NCI-H1105 (cell line): Measurements from ENCODE around the gene PTPRN2.
"Not testable (repeated sequence)": the region's sequence is repeated elsewhere in the genome, so short reads cannot be mapped to it uniquely, and the experiment has no call there.

ENCODE experiments used
- DNase-seq: peaks from one replicate; lab custom pipeline; 2025; lab: John Stamatoyannopoulos, UW

The PTPRN2 gene

DNA sequence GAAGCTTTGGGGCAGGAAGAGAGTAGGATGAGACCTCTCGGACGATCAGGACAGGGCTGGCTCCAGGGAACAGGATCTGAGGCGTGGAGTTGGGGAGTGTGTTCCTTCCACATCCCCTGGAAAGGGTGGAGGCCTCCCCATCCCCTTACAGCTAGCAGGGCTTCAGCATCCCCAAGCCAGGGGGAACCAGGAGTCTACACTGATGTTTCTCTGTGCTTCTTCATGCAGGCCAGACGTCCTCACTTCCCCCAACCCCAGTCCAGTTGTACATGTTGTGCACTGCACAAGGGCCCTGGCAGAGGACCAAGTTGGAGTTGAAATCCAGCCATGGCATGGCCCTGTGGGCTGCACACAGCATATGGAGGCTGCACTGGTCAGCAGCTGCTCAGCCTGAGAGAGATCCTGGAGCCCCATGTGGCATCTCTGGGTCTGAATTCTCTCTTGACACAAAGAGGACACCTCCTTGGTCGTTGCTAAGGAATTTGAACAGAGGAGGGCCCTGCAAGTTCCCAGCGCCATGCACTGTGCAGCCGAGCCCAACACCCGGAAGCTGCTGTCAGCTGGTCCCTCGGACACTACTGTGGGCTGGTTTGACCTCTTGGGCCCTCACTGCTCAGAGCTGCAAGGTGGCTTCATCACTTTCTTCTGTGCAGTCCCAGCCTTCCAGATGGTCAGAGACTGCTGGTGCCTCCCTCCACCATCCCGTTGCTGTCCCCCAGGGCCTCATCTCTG lies 1069.7 kb downstream of the PTPRN2 start:
- no peak for DNase-seq

DNA sequence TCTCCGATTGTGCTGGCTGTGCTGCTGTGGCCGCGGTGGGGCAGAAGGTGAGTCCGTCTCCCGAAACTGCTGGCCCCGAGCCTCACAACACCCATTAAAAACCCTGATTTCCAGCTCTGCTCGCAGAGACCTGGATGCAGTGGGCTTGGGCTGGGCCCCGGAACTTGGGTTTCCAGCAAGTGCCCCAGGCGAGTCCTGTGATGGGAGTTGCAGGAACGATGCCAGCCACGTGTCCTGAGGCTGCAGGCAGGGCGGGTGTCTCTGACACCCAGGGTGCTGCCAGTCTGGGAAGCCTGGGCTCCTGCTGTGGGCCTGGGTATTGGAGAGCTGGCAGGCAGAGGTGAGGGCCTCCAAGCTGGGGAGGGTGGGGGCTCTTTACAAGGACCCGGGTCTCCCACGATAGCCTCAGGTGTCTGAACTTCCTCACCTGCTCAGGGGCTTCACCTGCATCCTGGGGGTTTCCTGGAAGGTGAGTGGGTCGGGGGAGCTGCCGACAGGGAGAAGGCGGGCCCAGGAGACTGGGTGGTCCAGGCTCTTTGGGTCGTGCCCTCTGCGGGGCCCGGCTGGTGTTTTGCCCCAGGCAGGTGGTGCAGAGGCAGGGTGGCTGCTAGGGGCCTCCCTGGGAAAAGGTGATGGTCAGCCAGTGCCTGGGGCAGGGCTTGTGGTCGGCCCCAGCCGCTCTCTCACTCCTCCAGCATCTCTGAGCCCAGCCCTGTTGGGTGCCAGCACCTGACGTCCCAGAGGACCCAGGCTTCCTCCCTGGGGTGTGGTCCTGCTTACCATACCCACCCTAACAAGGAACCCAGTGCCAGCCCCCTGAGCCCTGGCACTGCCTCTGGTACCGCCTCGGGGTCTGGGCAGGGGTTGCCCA lies 1070.5 kb downstream of the PTPRN2 start:
- no peak for DNase-seq

DNA sequence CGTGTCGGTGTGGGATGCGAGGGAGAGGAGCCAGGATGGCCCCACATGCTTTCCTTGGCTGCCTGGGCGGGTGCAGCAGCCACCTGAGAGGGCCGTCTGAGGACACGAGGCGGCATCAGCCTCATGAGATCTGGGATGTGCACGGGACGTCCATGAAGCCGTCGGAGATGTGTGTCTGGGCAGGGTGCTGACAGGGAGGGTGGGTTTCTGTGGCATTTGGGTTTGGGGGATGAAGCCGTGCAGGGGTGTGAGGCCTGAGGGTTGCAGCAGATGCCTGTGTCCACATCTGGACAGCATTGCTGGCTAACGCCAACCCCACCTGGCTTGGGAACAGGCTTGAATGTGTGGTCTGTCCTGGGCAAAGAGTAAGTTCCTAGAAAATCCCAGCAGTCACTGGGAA lies 1071.3 kb downstream of the PTPRN2 start:
- DNase-seq, result no peak

DNA sequence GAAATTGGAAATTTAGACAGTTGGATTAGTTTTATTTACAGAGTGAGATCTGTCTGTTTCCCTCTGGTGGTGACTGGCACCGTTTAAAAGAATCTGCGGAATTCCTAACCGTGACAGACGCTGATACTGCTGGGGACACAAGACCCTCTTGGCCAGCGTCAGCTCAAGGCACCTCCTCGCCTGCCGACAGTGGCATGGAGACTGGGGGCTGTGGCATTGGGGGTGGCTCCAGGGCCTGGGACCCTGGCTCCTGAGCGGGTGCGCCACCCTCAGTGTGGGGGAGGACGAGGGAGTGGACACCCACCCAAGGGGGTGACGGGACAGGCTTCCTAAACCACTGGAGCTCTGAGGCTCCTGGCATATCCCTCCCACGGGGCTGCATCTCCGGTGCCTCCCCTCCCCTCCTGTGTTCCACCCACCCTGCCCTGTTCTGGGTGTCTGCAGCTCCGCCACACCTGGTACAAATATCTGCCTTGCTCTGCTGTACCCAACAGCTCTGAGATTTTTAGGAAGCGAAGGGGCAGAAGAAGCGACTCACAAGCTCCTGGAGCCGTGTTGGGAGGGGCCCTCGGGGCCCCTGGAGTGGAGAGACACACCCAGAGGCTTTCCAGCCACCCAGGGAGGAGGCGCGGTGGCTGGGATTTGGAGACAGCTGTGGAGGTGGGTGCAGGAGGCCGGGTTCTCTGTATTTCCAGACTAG lies 1072.1 kb downstream of the PTPRN2 start:
- no peak for DNase-seq

DNA sequence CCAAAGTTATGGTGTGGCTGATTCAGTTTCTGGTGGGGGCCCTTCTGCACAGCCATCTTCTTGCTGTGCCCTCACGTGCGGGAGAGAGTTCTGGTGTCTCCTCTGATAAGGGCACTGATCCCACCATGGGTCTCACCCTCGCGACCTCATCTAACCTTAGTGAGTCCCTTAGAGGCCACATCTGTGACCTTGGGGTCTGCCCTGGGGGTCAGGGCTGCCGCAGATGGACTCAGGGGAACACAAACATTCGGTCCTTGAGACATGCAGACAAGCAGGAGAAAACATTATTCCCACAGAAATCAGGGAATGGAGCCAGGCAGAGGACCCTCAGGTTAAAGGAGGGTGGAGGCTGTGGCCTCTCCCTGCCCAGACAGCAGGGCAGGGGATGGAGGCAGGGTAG lies 1072.9 kb downstream of the PTPRN2 start:
- DNase-seq, result no peak

DNA sequence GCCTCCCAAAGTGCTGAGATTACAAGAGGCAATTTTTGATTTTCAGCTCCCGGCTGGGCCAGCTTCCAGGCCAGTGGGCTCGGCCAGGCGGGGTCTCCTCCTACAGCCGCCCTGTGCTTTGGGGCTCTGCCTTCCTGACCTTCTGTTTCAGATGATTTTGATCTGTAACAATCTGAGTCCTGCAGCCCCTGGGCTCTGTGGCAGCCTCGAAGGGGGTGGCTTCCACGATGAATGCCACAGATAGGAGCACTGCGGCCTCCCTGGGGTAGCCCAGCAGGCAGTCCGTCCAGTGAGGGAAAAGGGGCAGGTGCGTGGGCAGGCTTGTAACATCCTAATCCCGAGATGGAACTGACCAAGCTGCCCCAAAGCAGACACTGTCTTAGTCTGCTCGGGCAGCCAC lies 1073.3 kb downstream of the PTPRN2 start:
- no peak for DNase-seq

DNA sequence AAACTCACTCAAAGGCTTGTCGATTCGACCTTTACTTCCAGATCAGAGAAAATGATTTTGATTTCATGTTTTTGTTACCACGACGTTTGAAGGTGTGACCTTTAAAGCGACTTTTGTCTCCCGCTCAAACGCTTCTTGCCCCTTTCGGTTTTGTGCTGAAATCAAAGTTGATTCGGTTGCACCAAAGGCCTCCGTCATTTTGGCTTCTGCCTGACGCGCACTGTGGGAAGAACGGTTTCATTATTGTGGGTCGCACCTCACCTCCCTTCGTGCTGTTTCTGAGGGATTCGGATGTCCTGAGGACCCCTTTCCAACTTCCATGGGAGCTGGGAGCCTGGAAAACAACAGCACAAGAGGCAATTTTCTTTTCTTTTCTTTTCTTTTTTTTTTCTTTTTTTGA lies 1073.9 kb downstream of the PTPRN2 start:
- no peak for DNase-seq

DNA sequence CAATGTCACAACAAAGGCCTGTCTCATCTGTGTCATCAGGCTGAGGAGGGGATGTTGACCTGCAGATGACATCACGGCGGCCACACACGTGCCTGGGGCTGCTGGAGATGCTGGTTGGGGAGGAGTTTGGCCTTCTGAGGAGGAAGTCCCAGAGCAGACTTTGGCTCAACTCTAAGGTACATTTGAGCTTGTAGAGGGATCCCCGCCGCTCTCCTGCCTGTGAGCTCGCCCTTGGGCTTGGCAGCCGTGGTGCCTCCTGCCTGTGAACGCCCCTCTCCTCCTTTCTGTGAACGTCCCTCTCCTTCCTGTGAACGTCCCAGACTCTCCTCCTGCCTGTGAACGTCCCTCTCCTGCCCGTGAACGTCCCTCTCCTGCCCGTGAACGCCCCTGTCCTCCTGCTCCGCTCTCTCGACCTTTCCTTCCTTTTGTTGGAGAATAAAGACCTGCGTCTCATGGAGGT lies 1074.4 kb downstream of the PTPRN2 start:
- DNase-seq, result no peak

DNA sequence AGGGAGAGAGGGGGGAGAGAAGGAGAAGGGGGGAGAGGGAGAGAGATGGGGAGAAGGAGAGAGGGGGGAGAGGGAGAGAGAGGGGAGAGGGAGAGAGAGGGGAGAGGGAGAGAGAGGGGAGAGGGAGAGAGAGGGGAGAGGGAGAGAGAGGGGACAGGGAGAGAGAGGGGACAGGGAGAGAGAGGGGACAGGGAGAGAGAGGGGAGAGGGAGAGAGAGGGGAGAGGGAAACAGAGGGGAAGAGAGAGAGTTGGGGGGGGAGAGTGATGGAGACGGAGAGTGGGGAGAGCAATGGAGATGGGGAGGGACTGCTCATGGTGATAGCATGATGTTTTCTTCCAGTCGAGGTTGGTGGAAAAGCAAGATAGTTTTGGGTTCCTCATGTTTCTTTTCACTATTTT lies 1078.4 kb downstream of the PTPRN2 start:
- no peak for DNase-seq

DNA sequence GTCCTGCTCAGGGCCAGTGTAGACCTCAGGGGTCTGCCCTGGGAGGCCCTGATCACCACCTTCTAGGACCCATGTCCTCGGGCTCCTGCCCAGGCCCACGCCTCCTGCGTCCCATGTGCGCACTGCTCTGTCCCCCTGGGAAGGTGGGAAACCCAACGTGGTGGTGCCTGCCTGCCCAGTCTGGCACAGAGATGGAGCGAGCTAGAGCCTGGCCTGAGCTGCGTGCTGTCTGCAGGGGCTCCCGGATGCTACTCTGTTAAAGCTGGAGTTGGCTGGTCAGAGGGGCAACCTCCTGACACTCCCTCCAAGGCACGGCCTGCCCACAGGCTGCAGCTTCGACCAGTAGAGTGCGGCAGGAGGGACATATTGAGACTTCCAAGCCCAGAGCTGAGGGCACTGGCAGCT lies 1079.1 kb downstream of the PTPRN2 start:
- no peak for DNase-seq

DNA sequence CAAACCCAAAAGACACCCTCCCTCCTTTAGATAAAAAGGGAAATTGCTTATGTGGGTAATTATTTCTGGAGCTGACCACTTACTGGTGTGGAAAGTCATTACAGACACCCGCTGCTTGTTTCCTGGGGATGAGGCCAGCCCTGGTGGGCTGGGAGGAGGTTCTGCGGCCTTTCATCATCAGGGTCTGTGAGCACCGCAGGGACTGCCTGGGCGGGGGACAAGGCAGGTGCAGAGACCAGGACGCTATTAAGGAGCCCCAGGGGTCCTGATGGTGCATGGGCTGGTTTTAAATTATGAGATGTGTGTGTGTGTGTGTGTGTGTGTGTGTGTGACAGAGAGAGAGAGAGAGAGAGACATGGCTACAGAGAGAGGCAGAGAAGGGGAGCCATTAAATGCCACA lies 1079.6 kb downstream of the PTPRN2 start:
- DNase-seq, result no peak

DNA sequence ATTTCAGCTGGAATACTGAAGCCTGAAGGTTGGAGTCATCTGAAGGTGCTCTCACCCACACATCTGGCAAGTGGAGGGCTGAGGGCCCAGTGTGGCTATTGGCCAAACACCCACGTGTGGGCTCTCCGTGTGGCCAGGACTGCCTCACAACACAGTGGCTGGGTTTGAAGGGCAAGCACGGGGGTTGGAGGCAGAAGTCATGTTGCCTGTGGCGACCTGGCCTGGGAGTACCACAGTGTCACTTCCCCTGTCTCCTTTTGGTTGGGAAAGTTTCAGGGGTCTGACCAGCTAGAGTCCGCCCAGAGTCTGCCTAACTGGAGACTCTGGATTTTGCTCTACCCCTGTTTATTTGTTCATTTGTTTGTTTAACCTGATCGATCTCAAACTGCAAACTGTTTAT lies 1081.4 kb downstream of the PTPRN2 start:
- no peak for DNase-seq

DNA sequence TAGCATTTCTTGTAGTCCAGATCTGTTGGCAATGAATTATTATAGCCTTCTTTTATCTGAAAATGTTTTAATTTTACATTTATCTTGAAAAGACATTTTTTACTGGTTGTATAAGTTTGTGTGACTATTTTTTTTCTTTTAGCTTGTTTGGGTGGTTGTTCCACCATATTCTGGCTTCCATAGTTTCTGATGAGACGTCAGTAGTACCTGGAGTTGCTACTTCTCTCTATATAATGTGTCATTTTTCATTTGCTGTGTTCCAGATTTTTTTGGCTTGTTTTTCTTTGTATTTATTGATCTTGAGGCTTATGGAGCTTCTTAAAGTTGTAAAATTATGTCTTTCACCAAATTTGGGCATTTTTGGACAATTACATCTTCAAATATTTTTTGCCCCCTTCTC lies 1082.0 kb downstream of the PTPRN2 start:
- DNase-seq, result no peak

DNA sequence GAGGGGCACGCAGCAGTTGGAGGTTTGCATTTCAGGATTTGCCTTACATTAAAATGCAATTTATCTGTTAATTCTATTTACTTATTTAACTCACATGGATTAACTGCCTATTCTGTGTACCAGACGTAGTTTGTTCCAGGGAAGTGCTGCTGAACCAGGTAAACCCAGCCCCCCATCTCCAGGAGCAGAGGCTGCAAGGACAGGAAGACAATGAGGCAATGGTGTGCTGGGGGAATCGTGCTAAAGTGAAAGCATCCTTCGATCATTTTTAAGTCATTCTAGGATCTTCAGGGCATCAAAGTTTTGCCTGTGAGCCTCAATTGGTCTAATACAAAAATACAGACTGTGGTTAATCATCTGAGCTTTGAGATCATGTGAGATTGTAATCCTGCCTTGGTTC lies 1084.4 kb downstream of the PTPRN2 start:
- no peak for DNase-seq

DNA sequence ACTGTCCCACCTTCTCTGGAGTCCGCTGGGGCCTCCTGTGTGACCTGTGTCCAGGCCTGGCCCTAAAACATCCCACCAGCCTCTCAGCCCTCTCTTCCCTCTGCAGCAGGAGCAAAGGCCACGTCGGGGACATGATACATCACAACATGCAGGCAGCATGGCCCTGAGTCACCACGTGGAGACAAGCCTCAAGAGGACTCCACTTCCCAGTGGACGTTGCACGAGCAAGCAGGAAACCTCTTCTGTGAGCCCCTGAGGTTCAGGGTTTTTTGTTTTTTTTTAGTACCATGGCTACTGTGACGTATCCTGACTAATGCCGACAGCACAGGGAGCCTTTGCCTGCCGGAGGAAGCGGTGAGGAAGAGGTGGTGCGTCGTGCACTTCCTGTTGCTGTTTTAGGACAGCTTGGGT lies 1084.9 kb downstream of the PTPRN2 start:
- DNase-seq, result no peak

DNA sequence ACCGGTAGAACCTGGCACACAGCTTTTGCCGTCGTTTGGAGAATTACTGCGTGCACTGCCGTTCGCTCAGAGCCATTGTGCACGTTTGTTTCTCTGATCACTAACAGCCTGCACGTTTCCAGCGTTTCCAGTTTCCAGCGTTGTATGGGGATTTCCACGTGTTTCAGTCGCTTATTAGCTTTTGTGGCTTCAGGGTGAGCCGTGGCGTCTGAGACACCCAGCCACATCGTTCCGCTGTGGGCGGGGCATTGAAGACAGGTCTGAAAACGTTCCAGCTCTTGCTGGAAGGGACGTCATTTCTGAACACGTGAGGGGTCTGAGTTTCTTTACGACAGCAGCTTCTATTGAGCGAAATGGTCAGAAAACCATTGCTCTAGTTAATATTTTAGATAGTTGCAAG lies 1086.0 kb downstream of the PTPRN2 start:
- no peak for DNase-seq

DNA sequence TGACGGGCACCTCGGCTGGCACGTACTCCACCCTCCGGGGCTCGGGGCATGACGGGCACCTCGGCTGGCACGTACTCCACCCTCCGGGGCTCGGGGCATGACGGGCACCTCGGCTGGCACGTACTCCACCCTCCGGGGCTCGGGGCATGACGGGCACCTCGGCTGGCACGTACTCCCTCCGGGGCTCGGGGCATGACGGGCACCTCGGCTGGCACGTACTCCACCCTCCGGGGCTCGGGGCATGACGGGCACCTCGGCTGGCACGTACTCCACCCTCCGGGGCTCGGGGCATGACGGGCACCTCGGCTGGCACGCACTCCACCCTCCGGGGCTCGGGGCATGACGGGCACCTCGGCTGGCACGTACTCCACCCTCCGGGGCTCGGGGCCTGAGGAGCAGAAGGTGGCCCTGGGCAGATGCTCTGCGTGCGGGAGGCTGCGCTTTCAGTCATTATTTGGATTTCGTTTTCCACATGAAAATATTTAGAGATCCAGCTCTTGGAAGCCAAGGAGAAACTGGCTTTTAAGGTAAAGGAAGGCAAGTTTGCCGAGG lies 1086.6 kb downstream of the PTPRN2 start:
- DNase-seq, result not testable (repeated sequence)

DNA sequence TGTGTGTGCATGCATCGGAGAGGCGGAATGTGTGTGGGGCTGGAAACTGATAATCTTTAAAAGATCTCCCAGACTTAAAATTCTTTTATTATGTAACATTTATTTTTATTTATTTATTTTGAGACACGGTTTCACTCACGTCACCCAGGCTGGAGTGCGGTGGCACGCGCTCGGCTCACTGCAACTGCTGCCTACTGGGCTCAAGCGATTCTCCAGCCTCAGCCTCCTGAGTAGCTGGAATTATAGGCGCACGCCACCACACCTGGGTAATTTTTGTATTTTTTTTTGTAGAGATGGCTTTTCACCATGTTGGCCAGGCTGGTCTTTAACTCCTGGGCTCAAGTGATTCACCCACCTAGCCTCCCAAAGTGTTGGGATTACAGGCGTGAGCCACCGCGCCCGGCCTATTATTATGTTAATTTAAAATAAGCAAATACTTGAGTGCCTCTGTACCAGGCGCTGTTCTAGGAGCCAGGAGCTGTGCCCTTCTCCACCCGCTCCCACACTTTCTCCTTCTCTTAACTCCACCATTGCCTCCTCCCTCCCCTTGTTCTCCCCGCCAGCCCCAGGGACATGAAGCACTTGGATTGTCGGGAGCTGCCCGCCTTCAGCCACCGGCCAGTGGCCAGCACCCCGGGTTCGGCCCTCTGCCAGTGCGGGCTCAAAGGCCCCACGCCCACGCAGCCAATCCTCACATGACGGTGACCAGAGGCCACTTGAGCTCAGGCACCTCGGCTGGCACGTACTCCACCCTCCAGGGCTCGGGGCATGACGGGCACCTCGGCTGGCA lies 1087.3 kb downstream of the PTPRN2 start:
- no peak for DNase-seq

DNA sequence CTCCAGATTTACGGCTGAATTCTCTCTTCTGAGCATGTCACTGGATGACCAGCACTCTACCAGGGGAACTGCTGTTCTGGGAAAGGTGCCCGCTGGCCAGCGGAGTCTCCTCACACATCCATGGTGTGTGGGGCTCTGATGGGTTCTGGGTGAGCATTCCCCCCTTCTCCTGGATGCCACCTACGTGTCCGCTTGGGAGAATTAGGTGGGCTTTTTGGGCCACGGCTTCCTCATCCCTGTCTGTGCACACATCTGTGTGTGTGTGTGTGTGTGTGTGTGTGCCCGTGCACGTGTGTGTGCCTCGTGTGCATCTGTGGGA lies 1087.8 kb downstream of the PTPRN2 start:
- no peak for DNase-seq

DNA sequence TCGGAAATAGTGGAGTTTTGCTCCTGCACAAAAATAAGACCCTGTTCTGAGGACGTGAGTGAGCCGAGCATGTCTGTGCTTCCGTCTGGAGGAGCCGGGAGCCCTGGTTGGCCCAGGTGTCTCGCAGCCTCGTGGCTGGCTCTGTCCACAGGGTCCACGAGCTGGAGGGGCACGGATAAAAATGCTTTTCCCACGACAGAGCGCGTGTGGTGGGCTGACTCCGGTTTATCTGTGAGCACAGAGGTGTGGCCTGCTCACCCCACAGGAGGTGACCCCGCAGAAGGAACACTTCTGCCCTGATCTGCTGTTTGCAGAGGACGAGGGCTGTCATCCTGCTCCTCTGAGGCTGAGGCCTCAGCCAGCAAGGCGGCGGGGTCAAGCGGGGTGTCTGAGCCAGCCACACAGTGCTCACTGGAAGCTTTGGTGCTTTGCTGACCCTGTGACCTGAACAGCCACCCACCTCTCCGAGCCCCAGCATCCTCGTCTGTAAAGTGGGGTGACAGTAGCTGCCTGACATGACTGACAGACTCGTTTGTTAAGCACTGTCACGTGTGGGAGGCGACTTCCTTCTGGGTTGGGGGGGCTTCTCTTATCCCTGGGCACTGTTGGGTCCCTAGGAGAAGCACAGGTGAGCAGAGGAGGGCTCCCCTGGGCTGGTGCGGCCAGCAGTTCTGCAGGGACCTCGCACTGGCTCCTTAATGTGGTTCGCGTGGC lies 1088.3 kb downstream of the PTPRN2 start:
- no peak for DNase-seq

DNA sequence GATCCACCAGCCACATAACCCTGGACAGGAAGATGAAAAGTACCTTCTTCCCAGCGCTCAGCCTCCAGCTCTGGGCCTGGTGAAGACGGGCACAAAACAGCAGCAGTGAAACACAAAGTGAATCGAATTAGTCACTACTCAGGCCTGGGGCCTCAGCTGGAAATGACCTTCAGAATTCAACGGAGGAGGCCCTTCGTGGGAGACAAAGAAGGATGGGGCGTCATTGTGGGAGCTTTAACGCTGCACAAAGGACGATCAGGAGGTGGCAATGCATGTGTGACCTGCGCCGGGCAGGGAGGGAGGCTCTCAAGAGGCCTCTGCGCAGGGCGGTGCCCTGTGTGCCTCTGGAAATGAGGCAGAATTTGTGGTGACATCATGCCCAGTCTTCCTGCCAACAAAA lies 1089.0 kb downstream of the PTPRN2 start:
- no peak for DNase-seq
